Transverse colon (tissue), 4 donors: ENCODE results near the gene MEGF11. TPM values are rescaled to one million over a fixed set of nuclear protein-coding genes. Genes with fewer than 3 reads are reported as not detected.

Source experiments
- DNase-seq: peaks from one replicate; pipeline ENCODE4 v3.0.0-alpha.2; 2019
- H3K27ac ChIP-seq, 4 donors: fragments of 200-600 bp; sonication (generic); 2 replicates each; pipeline ENCODE4 v1.5.1; 2016 to 2018; ENCODE audit warnings: inconsistent platforms in 4 of 4
- H3K27me3 ChIP-seq: fragments of 200-600 bp; sonication (generic); 2 replicates; pipeline ENCODE4 v1.5.1; 2017; ENCODE audit warnings: inconsistent platforms
- H3K36me3 ChIP-seq, 4 donors: fragments of 200-600 bp; sonication (generic); 2 replicates each; pipeline ENCODE4 v1.5.1; 2017 to 2019; ENCODE audit warnings: inconsistent platforms in 4 of 4
- H3K4me1 ChIP-seq, 4 donors: fragments of 200-600 bp; sonication (generic); 2 replicates each; pipeline ENCODE4 v1.5.1; 2017 to 2020; ENCODE audit warnings: inconsistent platforms in 4 of 4
- H3K4me3 ChIP-seq, 4 donors: fragments of 200-600 bp; sonication (generic); 1 replicate in 1 of 4; 2 replicates in 3 of 4; pipeline versions ENCODE4 v1.5.1 to v1.6.1; 2017 to 2019; ENCODE audit warnings: inconsistent platforms in 4 of 4
- H3K9me3 ChIP-seq, 2 donors: fragments of 200-600 bp; sonication (generic); 2 replicates each; pipeline ENCODE4 v1.5.1; 2017 to 2019; ENCODE audit warnings: inconsistent platforms in 2 of 2
- CTCF ChIP-seq, 5 experiments: fragments of 200-600 bp in 3 of 5; fragments of 450-650 bp in 2 of 5; sonication (generic) in 3 of 5; IDR thresholded peaks; 1 replicate in 2 of 5; 2 replicates in 3 of 5; pipeline ENCODE4 v1.5.1; 2016 to 2017; ENCODE audit warnings: antibody characterized with exemption in 5 of 5, inconsistent platforms in 3 of 5, mild to moderate bottlenecking in 2 of 5, moderate library complexity in 1 of 5
- EP300 ChIP-seq: sonication (generic); formaldehyde crosslinking; IDR thresholded peaks from one replicate; pipeline ENCODE4 v1.6.1; 2017; ENCODE audit warnings: antibody characterized with exemption, low read depth
- POLR2A ChIP-seq: fragments of 450-650 bp; IDR thresholded peaks from one replicate; pipeline ENCODE4 v1.6.1; 2016; ENCODE audit warnings: antibody characterized with exemption, mild to moderate bottlenecking, moderate library complexity
- POLR2AphosphoS5 ChIP-seq, 3 donors: sonication (generic); formaldehyde crosslinking; IDR thresholded peaks; one replicate each; pipeline ENCODE4 v1.6.1; 2016; ENCODE audit warnings: antibody characterized with exemption in 3 of 3
- WGBS, 2 donors: methylation state at CpG; one replicate each; pipeline ENCODE4 v1.1.5; 2018; ENCODE audit warnings: low coverage in 1 of 2; 5-methylcytosine and 5-hydroxymethylcytosine counted together
- in situ Hi-C, 4 donors: fragments of 200-750 bp; cut with MboI; loops; one replicate each; pipeline versions ENCODE4 v1.15.0 to v1.15.1; 2017; ENCODE audit warnings: low sequenced_read_pairs in 3 of 4, low pct_ligation_motif_present in 1 of 4, low pct_unique_long_range_greater_than_20kb in 1 of 4
- intact Hi-C: fragments of 100-400 bp; cut with DNase I; formaldehyde crosslinking; loops from one replicate; pipeline ENCODE4 v1.15.1; 2023; ENCODE audit warnings: low total_unique reads
- total RNA-seq, 4 donors: library from RNA; depleted of rRNA; stranded (reverse); fragments of >200 nt; gene quantifications; one replicate each; pipeline ENCODE4 v1.1.0, GENCODE V29; 2016

MEGF11 gene
- total RNA-seq, 4 donors from 2014 or later, result 0.16 TPM; not detected in 3

- 82 to 84% methylated on average over 3 to 7 of the region's 7 CpGs for WGBS, 2 donors
- TF ChIP-seq CTCF (IDR thresholded peaks at IDR 0.05) (no peak), POLR2AphosphoS5 (IDR thresholded peaks at IDR 0.05) (no peak), EP300 (no peak), POLR2A (no peak)
- intact Hi-C loops, result no loop called here
- H3K27ac ChIP-seq, result no peak overlapping the region
- H3K9me3 ChIP-seq, result peaks cover 0 to 4% of the 10 kb centered on the region in 2 donors
- no peaks in the 10 kb centered on the region for H3K36me3 ChIP-seq
- no peaks in the 10 kb centered on the region for H3K27me3 ChIP-seq
- H3K4me1 ChIP-seq, result no peaks in the 10 kb centered on the region
- no peak for DNase-seq
- H3K4me3 ChIP-seq, result no peak overlapping the region
- in situ Hi-C loops, result no loop called here
Measured at GRCh38 chr15:66089049-66089448, 164.5 kb downstream of the MEGF11 start.

- TF ChIP-seq POLR2AphosphoS5 (IDR thresholded peaks at IDR 0.05), result no peak
- no peak for TF ChIP-seq EP300
- TF ChIP-seq CTCF (IDR thresholded peaks at IDR 0.05), result no peak
- no peak for TF ChIP-seq POLR2A
- in situ Hi-C loops, result no loop called here
- DNase-seq, result no peak
- Histone ChIP-seq H3K4me1 (peaks cover 0 to 9% (median 5%) of the 10 kb centered on the region in 4 donors), H3K9me3 (peaks cover 0 to 4% of the 10 kb centered on the region in 2 donors), H3K36me3 (no peaks in the 10 kb centered on the region), H3K27ac (no peak overlapping the region), H3K4me3 (no peak overlapping the region), H3K27me3 (peaks cover 3% of the 10 kb centered on the region)
- intact Hi-C loops, result no loop called here
- 72% methylated on average over 6 of the region's 6 CpGs; no CpG with 5 or more reads in 1 of the 2 donors for WGBS, 2 donors
Measured at GRCh38 chr15:66085128-66085527, 168.4 kb downstream of the MEGF11 start.

- peaks cover 5% of the 10 kb centered on the region for H3K27me3 ChIP-seq
- DNase-seq, result no peak
- H3K36me3 ChIP-seq, result no peaks in the 10 kb centered on the region
- WGBS, 2 donors, result 85% methylated on average over 10 of the region's 10 CpGs; no CpG with 5 or more reads in 1 of the 2 donors
- TF ChIP-seq POLR2A (no peak), POLR2AphosphoS5 (IDR thresholded peaks at IDR 0.05) (no peak), CTCF (IDR thresholded peaks at IDR 0.05) (no peak), EP300 (no peak)
- H3K4me3 ChIP-seq, result no peak overlapping the region
- peaks cover 0 to 9% (median 5%) of the 10 kb centered on the region in 4 donors for H3K4me1 ChIP-seq
- in situ Hi-C loops, result no loop called here
- no peak overlapping the region for H3K27ac ChIP-seq
- intact Hi-C loops, result no loop called here
- peaks cover 0 to 4% of the 10 kb centered on the region in 2 donors for H3K9me3 ChIP-seq
Measured at GRCh38 chr15:66084704-66085103, 168.8 kb downstream of the MEGF11 start.

GRCh38 chr15:66080717-66081398, 172.7 kb downstream of the MEGF11 start:
- peaks cover 0 to 4% of the 10 kb centered on the region in 2 donors for H3K9me3 ChIP-seq
- intact Hi-C loops (no loop called here), in situ Hi-C loops (no loop called here)
- peak; percentile 51 for DNase-seq
- TF ChIP-seq POLR2A (no peak), CTCF (IDR thresholded peaks at IDR 0.05) (peak in 4 of 5 experiments; percentile 21 to 44 (median 26))
- no peaks in the 10 kb centered on the region for H3K36me3 ChIP-seq
- peaks cover 9% of the 10 kb centered on the region for H3K27me3 ChIP-seq
- H3K27ac ChIP-seq, result peak overlapping the region in 2 of 4 donors; percentile 10 to 41
- no peak overlapping the region for H3K4me3 ChIP-seq
- H3K4me1 ChIP-seq, result peaks cover 0 to 9% (median 5%) of the 10 kb centered on the region in 4 donors
- 17 to 61% methylated on average over 7 to 23 of the region's 23 CpGs for WGBS, 2 donors
